Liver (tissue), 3 donors: ENCODE results near the gene UPK3A.

Experiments used
- EGR1 ChIP-seq, 2 donors: IDR thresholded peaks; 2 replicates each; pipeline ENCODE4 v1.6.1; 2016 to 2018; ENCODE audit warnings: antibody characterized with exemption in 2 of 2, low read depth in 2 of 2
- FOXA1 ChIP-seq: IDR thresholded peaks from 2 replicates; pipeline ENCODE4 v1.6.1; 2016; ENCODE audit warnings: antibody characterized with exemption
- GABPA ChIP-seq, 2 donors: IDR thresholded peaks in 1 of 2; conservative IDR thresholded peaks in 1 of 2; 2 replicates each; pipeline ENCODE4 v1.6.1; 2016; ENCODE audit warnings: antibody characterized with exemption in 2 of 2, mild to moderate bottlenecking in 1 of 2, moderate library complexity in 1 of 2
- HNF4A ChIP-seq, 2 donors: conservative IDR thresholded peaks; 2 replicates each; pipeline ENCODE4 v1.6.1; 2016; ENCODE audit warnings: antibody characterized with exemption in 2 of 2, mild to moderate bottlenecking in 2 of 2
- JUND ChIP-seq, 2 donors: IDR thresholded peaks; 2 replicates each; pipeline ENCODE4 v1.6.1; 2016; ENCODE audit warnings: antibody characterized with exemption in 2 of 2
- NR2F2 ChIP-seq: IDR thresholded peaks from 2 replicates; pipeline ENCODE4 v1.6.1; 2016; ENCODE audit warnings: antibody characterized with exemption
- RXRA ChIP-seq, 2 donors: IDR thresholded peaks; 2 replicates each; pipeline ENCODE4 v1.6.1; 2017 to 2018; ENCODE audit warnings: antibody characterized with exemption in 2 of 2, mild to moderate bottlenecking in 1 of 2
- TF ChIP-seq, protein P1 (sequence below): fragments of 150-350 bp; IDR thresholded peaks from 2 replicates; pipeline ENCODE4 v1.5.1; 2017; ENCODE audit warnings: improper control_type of control experiment, low read depth, low read length; ENCODE audit not compliant: missing input control
- TF ChIP-seq, protein P2 (sequence below): IDR thresholded peaks from 2 replicates; pipeline ENCODE4 v1.6.1; 2016; ENCODE audit warnings: antibody characterized with exemption
- TF ChIP-seq, protein P3 (sequence below): IDR thresholded peaks from 2 replicates; pipeline ENCODE4 v1.6.1; 2016; ENCODE audit warnings: antibody characterized with exemption
- TF ChIP-seq, protein P4 (sequence below): IDR thresholded peaks from 2 replicates; pipeline ENCODE4 v1.6.1; 2016; ENCODE audit warnings: antibody characterized with exemption, mild to moderate bottlenecking
- donor health status: healthy.
- donor health status: healthy.

DNA sequence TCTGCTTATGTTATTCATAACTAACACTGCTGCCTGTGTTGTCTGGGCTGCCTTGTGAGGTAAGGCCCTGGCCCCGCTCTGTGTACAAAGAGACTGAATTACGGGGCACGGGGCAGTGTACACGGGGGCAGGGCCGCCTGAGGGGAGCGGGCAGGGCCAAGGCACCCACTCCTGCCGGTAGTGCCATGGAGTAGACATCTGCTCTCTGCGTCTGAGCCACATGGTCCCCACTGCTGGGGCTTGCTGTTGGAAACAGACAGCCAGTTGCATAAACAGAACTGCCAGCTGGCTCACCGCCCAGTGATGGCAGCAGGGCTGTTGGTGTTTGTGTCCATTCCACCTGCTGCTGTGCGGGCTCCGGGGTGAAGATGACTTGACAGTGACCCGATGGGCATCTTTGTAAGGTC, 44.8 kb downstream of the UPK3A start:
- TF ChIP-seq, protein P1, sequence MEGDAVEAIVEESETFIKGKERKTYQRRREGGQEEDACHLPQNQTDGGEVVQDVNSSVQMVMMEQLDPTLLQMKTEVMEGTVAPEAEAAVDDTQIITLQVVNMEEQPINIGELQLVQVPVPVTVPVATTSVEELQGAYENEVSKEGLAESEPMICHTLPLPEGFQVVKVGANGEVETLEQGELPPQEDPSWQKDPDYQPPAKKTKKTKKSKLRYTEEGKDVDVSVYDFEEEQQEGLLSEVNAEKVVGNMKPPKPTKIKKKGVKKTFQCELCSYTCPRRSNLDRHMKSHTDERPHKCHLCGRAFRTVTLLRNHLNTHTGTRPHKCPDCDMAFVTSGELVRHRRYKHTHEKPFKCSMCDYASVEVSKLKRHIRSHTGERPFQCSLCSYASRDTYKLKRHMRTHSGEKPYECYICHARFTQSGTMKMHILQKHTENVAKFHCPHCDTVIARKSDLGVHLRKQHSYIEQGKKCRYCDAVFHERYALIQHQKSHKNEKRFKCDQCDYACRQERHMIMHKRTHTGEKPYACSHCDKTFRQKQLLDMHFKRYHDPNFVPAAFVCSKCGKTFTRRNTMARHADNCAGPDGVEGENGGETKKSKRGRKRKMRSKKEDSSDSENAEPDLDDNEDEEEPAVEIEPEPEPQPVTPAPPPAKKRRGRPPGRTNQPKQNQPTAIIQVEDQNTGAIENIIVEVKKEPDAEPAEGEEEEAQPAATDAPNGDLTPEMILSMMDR: no peak
- TF ChIP-seq EGR1 (IDR thresholded peaks at IDR 0.05; ENCODE audit: low read depth in 2 of 2) (no peak), HNF4A (conservative IDR thresholded peaks at IDR 0.05) (peak in 1 of 2 donors; percentile 29), JUND (IDR thresholded peaks at IDR 0.05) (no peak), FOXA1 (no peak), RXRA (IDR thresholded peaks at IDR 0.05) (peak in 1 of 2 donors; percentile 68), GABPA (IDR thresholded peaks at IDR 0.05 in 1 of 2, conservative IDR thresholded peaks at IDR 0.05 in 1 of 2) (no peak), NR2F2 (no peak)
- TF ChIP-seq, protein P2, sequence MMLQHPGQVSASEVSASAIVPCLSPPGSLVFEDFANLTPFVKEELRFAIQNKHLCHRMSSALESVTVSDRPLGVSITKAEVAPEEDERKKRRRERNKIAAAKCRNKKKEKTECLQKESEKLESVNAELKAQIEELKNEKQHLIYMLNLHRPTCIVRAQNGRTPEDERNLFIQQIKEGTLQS: no peak
- TF ChIP-seq, protein P3, sequence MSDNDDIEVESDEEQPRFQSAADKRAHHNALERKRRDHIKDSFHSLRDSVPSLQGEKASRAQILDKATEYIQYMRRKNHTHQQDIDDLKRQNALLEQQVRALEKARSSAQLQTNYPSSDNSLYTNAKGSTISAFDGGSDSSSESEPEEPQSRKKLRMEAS: peak; percentile 76
- TF ChIP-seq, protein P4, sequence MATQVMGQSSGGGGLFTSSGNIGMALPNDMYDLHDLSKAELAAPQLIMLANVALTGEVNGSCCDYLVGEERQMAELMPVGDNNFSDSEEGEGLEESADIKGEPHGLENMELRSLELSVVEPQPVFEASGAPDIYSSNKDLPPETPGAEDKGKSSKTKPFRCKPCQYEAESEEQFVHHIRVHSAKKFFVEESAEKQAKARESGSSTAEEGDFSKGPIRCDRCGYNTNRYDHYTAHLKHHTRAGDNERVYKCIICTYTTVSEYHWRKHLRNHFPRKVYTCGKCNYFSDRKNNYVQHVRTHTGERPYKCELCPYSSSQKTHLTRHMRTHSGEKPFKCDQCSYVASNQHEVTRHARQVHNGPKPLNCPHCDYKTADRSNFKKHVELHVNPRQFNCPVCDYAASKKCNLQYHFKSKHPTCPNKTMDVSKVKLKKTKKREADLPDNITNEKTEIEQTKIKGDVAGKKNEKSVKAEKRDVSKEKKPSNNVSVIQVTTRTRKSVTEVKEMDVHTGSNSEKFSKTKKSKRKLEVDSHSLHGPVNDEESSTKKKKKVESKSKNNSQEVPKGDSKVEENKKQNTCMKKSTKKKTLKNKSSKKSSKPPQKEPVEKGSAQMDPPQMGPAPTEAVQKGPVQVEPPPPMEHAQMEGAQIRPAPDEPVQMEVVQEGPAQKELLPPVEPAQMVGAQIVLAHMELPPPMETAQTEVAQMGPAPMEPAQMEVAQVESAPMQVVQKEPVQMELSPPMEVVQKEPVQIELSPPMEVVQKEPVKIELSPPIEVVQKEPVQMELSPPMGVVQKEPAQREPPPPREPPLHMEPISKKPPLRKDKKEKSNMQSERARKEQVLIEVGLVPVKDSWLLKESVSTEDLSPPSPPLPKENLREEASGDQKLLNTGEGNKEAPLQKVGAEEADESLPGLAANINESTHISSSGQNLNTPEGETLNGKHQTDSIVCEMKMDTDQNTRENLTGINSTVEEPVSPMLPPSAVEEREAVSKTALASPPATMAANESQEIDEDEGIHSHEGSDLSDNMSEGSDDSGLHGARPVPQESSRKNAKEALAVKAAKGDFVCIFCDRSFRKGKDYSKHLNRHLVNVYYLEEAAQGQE: no peak
